Stimulated activated CD8-positive, alpha-beta memory T cell treated with anti-CD3 and anti-CD28 coated beads, Interleukin-15, amount 100 ng/mL, for 24 hours (primary cell): ENCODE measurements around the gene TIMM10.
A peak's percentile ranks its signal among the peaks of the same experiment; 100 is the strongest.

Experiments
- DNase-seq: peaks from one replicate; pipeline ENCODE4 v3.0.0-alpha.2; 2020; ENCODE audit warnings: low read depth

Gene TIMM10

GRCh38 chr11:57482782-57483561 is 47.6 kb downstream of the TIMM10 start:
- DNase-seq: peak; percentile 58

DNA sequence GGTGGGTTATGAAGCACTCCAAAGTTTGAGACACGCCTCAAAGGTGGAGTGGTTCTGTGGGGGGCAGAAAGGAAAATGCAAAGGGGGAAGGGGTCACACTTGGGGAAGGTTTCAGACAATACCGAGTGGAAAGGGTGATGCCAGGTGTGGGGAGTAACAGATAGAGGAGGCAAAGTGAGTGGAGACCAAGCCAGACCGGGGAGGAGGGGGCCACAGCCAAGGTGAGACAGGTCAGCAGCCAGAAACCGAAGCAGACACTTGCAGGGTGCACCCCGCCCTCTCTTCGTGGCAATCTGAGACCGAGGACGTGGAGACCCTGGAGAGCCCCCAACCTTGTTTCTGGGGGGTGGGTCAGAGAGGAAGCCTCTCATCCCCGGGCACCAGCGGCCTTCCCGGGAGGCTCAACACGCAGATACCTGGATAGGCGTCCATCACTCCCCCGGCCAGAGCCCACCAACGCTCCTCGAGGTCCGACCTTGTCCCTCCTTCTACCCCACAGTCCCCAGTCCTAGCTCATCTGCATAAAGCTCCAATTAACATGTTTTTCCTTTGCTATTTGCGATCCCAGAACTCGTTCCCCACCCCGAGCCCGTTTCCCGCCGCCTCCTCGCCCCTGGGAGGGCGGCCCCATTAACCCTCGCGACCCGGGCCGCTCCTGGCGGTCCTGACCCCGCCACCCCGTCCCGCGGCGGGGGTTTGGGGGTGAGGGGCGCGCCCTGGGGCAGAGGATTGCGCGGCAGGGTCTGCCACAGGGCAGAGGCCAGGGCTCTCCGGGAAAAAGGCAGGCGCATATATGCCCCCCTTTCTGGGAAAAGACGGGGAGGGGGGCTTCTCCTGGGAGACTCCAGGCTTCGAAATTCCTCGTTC is 48.4 kb downstream of the TIMM10 start:
- no peak for DNase-seq

- no peak for DNase-seq
Observed at GRCh38 chr11:57481315-57481714, 49.2 kb downstream of the TIMM10 start.

GRCh38 chr11:57480409-57481137 is 50.0 kb downstream of the TIMM10 start:
- no peak for DNase-seq

DNA sequence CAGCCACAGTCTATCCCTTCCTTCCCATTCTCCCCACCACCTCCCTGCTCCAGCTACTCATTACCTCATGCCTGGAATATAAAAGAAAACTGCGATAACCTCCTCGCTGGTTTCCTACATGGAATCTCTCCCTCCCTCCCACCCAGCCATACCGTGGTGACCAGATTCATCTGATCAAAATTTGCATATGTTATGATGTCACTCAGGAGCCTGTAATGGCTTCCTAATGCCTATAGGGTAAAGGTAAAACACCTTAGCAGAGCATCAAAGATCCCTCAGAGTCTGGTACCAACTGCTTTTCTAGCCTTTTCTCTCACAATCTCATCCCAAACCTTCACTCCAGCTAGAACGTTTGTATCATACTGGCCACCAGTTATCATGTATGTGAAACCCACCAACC is 50.6 kb downstream of the TIMM10 start:
- DNase-seq: no peak

DNA sequence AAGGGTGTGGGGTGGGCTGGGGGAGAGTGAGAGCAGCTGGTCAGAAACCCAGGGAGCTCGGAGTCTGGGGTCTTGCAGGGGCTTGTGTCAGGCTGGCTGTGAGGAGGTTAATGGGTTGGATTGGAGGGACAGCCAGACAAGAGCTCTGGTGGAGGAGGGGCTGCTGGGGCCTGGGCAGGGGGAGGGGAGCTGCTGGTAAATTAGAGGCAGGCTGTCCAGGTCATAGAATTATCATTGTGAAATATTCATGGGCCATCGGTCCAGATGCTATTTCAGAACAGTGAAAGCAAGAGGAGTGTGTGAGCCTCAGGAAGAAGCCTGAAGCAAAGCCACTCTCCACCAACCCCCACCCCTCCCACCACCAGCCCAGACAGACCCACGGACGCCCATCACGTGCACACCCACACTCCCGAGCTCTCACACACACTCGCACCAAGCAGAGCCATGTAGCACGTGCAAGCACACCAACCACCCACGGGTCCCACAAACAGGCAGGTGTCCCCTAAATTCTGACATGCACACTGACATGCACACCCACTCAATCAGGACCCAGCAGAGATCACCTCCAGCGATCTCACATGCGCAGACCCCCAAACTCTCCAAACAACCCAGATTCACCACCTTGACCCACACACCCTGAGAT is 51.4 kb downstream of the TIMM10 start:
- no peak for DNase-seq
